GM11168 (cell line): ENCODE measurements around the gene NUP188.

Experiments
- in situ Hi-C: fragments of 300-500 bp; cut with MboI; formaldehyde crosslinking; loops from one replicate; pipeline ENCODE4 v1.12.0; 2022; ENCODE audit warnings: low sequenced_read_pairs; ENCODE audit not compliant: unreplicated experiment

NUP188 gene

GRCh38 chr9:129052592-129052991, 105.1 kb downstream of the NUP188 start:
- in situ Hi-C loops: no loop called here

GRCh38 chr9:129053020-129053419, 105.5 kb downstream of the NUP188 start:
- in situ Hi-C loops: no loop called here

GRCh38 chr9:129054163-129054851, 106.8 kb downstream of the NUP188 start:
- in situ Hi-C loops: no loop called here
